ENCODE data around the gene INPP1. TPM values are rescaled to one million over a fixed set of nuclear protein-coding genes. Genes with fewer than 3 reads are reported as not detected.

Gene INPP1
- total RNA-seq, 1 experiment from 2014 or later, result 23.1 TPM

DNA sequence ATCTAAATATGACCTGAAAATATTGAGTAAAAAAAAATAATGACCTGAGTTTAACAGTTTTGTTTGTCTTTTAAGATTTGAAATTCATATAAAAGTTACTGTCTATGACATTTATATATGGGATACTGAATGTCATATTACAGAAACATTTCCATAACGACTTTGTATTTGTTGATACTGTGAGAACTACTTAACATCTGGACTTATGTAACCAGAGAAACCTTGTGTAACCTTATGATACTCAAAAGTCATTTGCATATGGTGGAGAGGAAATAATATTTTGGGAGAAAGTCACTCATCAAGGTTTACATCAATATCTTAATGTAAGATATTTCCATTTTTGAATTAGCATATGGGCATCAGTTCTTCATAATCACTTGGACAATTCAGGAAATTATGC is 77.4 kb downstream of the INPP1 start:
- DNase-seq, result no peak
- BruUV-seq (replicated peaks), result no TSS peak
- Mint-ChIP-seq H3K4me3 (ENCODE audit: low read depth, unreplicated experiment) (no peak overlapping the region), H3K27me3 (ENCODE audit: unreplicated experiment) (no peaks in the 10 kb centered on the region), H3K4me1 (ENCODE audit: low read depth, unreplicated experiment) (no peaks in the 10 kb centered on the region), H3K36me3 (ENCODE audit: insufficient read depth, unreplicated experiment) (no peaks in the 10 kb centered on the region), H3K27ac (ENCODE audit: unreplicated experiment) (no peak overlapping the region), H3K9me3 (ENCODE audit: low read depth, unreplicated experiment) (no peaks in the 10 kb centered on the region)
- intact Hi-C loops (cut with micrococcal nuclease; ENCODE audit: unreplicated experiment), result no loop called here
- TF ChIP-seq, protein P1, sequence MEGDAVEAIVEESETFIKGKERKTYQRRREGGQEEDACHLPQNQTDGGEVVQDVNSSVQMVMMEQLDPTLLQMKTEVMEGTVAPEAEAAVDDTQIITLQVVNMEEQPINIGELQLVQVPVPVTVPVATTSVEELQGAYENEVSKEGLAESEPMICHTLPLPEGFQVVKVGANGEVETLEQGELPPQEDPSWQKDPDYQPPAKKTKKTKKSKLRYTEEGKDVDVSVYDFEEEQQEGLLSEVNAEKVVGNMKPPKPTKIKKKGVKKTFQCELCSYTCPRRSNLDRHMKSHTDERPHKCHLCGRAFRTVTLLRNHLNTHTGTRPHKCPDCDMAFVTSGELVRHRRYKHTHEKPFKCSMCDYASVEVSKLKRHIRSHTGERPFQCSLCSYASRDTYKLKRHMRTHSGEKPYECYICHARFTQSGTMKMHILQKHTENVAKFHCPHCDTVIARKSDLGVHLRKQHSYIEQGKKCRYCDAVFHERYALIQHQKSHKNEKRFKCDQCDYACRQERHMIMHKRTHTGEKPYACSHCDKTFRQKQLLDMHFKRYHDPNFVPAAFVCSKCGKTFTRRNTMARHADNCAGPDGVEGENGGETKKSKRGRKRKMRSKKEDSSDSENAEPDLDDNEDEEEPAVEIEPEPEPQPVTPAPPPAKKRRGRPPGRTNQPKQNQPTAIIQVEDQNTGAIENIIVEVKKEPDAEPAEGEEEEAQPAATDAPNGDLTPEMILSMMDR (IDR thresholded peaks at IDR 0.05; ENCODE audit: unreplicated experiment), result no peak
- CTCF ChIA-PET, result no interaction called here

Other genes starting within 250 kb of the INPP1 start
- gene HIBCH, start 23.8 kb upstream of the INPP1 start, total RNA-seq (2022), result 35.1 and 44.6 TPM in 2 replicates
- 29.8 and 39.4 TPM in 2 replicates for gene MFSD6, start 64.8 kb downstream of the INPP1 start, total RNA-seq (2022)
- gene NEMP2, start 191.1 kb downstream of the INPP1 start, total RNA-seq (2022), result 8.5 and 10.2 TPM in 2 replicates